SK-N-SH (cell line): ENCODE measurements around the gene ZNF445. TPM values are rescaled to one million over a fixed set of nuclear protein-coding genes. Genes with fewer than 3 reads are reported as not detected.

Source experiments
- CTCF ChIA-PET: fragments of 300-600, 350-600 bp; formaldehyde crosslinking; extraction: SDS; loops from one replicate; lab custom pipeline; 2021; lab: Yijun Ruan, JAX
- POLR2A ChIA-PET: fragments of 350-600 bp; sonication (Branson Sonifier 250); formaldehyde crosslinking; extraction: SDS; loops from one replicate; lab custom pipeline; 2020; ENCODE audit warnings: antibody characterized with exemption, inconsistent platforms; lab: Yijun Ruan, JAX
- DNase-seq: peaks from one replicate; pipeline ENCODE4 v3.0.0; 2012
- H2AFZ ChIP-seq: fragments of 200-600 bp; sonication (generic); 2 replicates; pipeline ENCODE4 v1.8.1; 2016; ENCODE audit warnings: antibody characterized with exemption, mild to moderate bottlenecking, low read depth
- H3F3A ChIP-seq: fragments of 200-600 bp; sonication (generic); replicated peaks from 2 replicates; pipeline ENCODE3; 2016; ENCODE audit warnings: antibody characterized with exemption, mild to moderate bottlenecking; ENCODE audit not compliant: insufficient read depth
- H3K27ac ChIP-seq, 2 experiments: fragments of 200-500 bp in 1 of 2; fragments of 200-600 bp in 1 of 2; sonication (Bioruptor generic) in 1 of 2; sonication (generic), shearing (Covaris generic) in 1 of 2; 2 replicates each; pipeline versions ENCODE4 v1.5.1 to v1.6.1; 2014 to 2016; ENCODE audit warnings: low read depth in 2 of 2, inconsistent platforms in 1 of 2, low read length in 1 of 2, mild to moderate bottlenecking in 1 of 2, mixed read lengths in 1 of 2
- H3K27me3 ChIP-seq: fragments of 200-600 bp; sonication (generic), shearing (Covaris generic); 2 replicates; pipeline ENCODE4 v1.6.1; 2016; ENCODE audit warnings: mixed run types; ENCODE audit not compliant: insufficient read depth
- H3K36me3 ChIP-seq, 2 experiments: fragments of 200-500 bp in 1 of 2; fragments of 200-600 bp in 1 of 2; sonication (Bioruptor generic) in 1 of 2; sonication (generic) in 1 of 2; replicated peaks in 1 of 2; 2 replicates each; pipeline versions ENCODE3 to v1.5.1; 2014 to 2016; ENCODE audit warnings: low read length in 1 of 2, mild to moderate bottlenecking in 1 of 2; ENCODE audit not compliant: insufficient read depth in 2 of 2, control insufficient read depth in 1 of 2
- H3K4me1 ChIP-seq, 2 experiments: fragments of 200-500 bp in 1 of 2; fragments of 200-600 bp in 1 of 2; sonication (Bioruptor generic) in 1 of 2; sonication (generic), shearing (Covaris generic) in 1 of 2; 2 replicates each; pipeline versions ENCODE4 v1.5.1 to v1.6.1; 2014 to 2016; ENCODE audit warnings: low read depth in 1 of 2, low read length in 1 of 2, mixed run types in 1 of 2; ENCODE audit not compliant: insufficient read depth in 2 of 2, control insufficient read depth in 1 of 2
- H3K4me2 ChIP-seq: fragments of 200-600 bp; sonication (generic), shearing (Covaris generic); 2 replicates; pipeline ENCODE4 v1.6.1; 2017; ENCODE audit warnings: mixed run types
- H3K4me3 ChIP-seq, 2 experiments: fragments of 200-500 bp in 1 of 2; fragments of 200-600 bp in 1 of 2; sonication (Bioruptor generic) in 1 of 2; sonication (generic), shearing (Covaris generic) in 1 of 2; 2 replicates each; pipeline versions ENCODE4 v1.5.1 to v1.8.1; 2014 to 2016; ENCODE audit warnings: low read depth in 2 of 2, inconsistent platforms in 1 of 2, low read length in 1 of 2, mild to moderate bottlenecking in 1 of 2, mixed read lengths in 1 of 2, moderate library complexity in 1 of 2
- H3K79me2 ChIP-seq: fragments of 200-600 bp; sonication (generic); 2 replicates; pipeline ENCODE4 v1.8.1; 2017; ENCODE audit warnings: mild to moderate bottlenecking; ENCODE audit not compliant: insufficient read depth
- H3K9ac ChIP-seq: fragments of 200-600 bp; sonication (generic); 2 replicates; pipeline ENCODE4 v1.6.1; 2017; ENCODE audit warnings: mixed run types
- H3K9me2 ChIP-seq: fragments of 200-600 bp; sonication (generic); 2 replicates; pipeline ENCODE4 v1.6.1; 2017; ENCODE audit warnings: mixed run types
- H3K9me3 ChIP-seq: fragments of 200-600 bp; sonication (generic); 2 replicates; pipeline ENCODE4 v1.6.1; 2017; ENCODE audit warnings: mixed run types, mild to moderate bottlenecking, moderate library complexity
- H4K20me1 ChIP-seq: fragments of 200-600 bp; sonication (generic); 2 replicates; pipeline ENCODE4 v1.6.1; 2017; ENCODE audit warnings: mild to moderate bottlenecking, mixed run types; ENCODE audit not compliant: insufficient read depth
- CTCF ChIP-seq: fragments of 200-600 bp; sonication (generic); IDR thresholded peaks from 2 replicates; pipeline ENCODE4 v1.6.1; 2017; ENCODE audit warnings: antibody characterized with exemption, mild to moderate bottlenecking, moderate library complexity
- EP300 ChIP-seq, 2 experiments: IDR thresholded peaks; 2 replicates each; pipeline versions ENCODE4 v1.4.0 to v1.6.1; 2012; ENCODE audit warnings: borderline replicate concordance in 1 of 2, low read depth in 1 of 2, low read length in 1 of 2
- FOXJ3 ChIP-seq: sonication (generic); formaldehyde crosslinking; IDR thresholded peaks from 2 replicates; pipeline ENCODE4 v1.5.1; 2020; ENCODE audit warnings: mild to moderate bottlenecking, missing genetic modification reagents
- GABPA ChIP-seq: IDR thresholded peaks from 2 replicates; pipeline ENCODE4 v1.4.0; 2012; ENCODE audit warnings: low read depth, mild to moderate bottlenecking
- GATA2 ChIP-seq: sonication (generic); formaldehyde crosslinking; IDR thresholded peaks from 2 replicates; pipeline ENCODE4 v1.5.0; 2020; ENCODE audit warnings: mild to moderate bottlenecking, missing genetic modification reagents
- MEF2A ChIP-seq: IDR thresholded peaks from 2 replicates; pipeline ENCODE4 v1.4.0; 2012; ENCODE audit warnings: low read depth, borderline replicate concordance
- MXI1 ChIP-seq: IDR thresholded peaks from 2 replicates; pipeline ENCODE4 v1.6.1; 2012; ENCODE audit warnings: mild to moderate bottlenecking, low read depth, low read length, improper control_type of control experiment
- NFIC ChIP-seq: IDR thresholded peaks from 2 replicates; pipeline ENCODE4 v1.4.0; 2012; ENCODE audit warnings: borderline replicate concordance
- RAD21 ChIP-seq: IDR thresholded peaks from 2 replicates; pipeline ENCODE4 v1.6.1; 2012; ENCODE audit warnings: mild to moderate bottlenecking, low read length
- RCOR1 ChIP-seq: fragments of 150-350 bp; IDR thresholded peaks from 2 replicates; pipeline ENCODE4 v1.6.1; 2017; ENCODE audit warnings: antibody characterized with exemption, low read length
- RFX5 ChIP-seq: IDR thresholded peaks from 2 replicates; pipeline ENCODE4 v1.6.1; 2012; ENCODE audit warnings: mild to moderate bottlenecking, improper control_type of control experiment, low read length
- RXRA ChIP-seq: IDR thresholded peaks from 2 replicates; pipeline ENCODE4 v1.4.0; 2012; ENCODE audit warnings: low read depth, mild to moderate bottlenecking, borderline replicate concordance
- SIN3A ChIP-seq: IDR thresholded peaks from 2 replicates; pipeline ENCODE4 v1.6.1; 2012; ENCODE audit warnings: low read depth, mild to moderate bottlenecking, low read length, moderate library complexity, borderline replicate concordance
- SMC3 ChIP-seq: IDR thresholded peaks from 2 replicates; pipeline ENCODE4 v1.6.1; 2012; ENCODE audit warnings: low read depth, low read length, improper control_type of control experiment
- TAF1 ChIP-seq: IDR thresholded peaks from 2 replicates; pipeline ENCODE4 v1.6.1; 2012; ENCODE audit warnings: low read depth, mild to moderate bottlenecking, low read length, moderate library complexity, borderline replicate concordance
- USF2 ChIP-seq: fragments of 150-350 bp; IDR thresholded peaks from 2 replicates; pipeline ENCODE4 v1.6.1; 2017; ENCODE audit warnings: antibody characterized with exemption, low read length, low read depth, borderline replicate concordance
- YY1 ChIP-seq: IDR thresholded peaks from 2 replicates; pipeline ENCODE4 v1.4.0; 2012; ENCODE audit warnings: low read depth, mild to moderate bottlenecking
- WGBS: methylation state at CpG from one replicate; pipeline ENCODE4 v1.1.6; 2017; ENCODE audit warnings: low lambda C conversion rate; 5-methylcytosine and 5-hydroxymethylcytosine counted together
- polyA plus RNA-seq, 3 experiments: library from polyadenylated mRNA; depleted of rRNA; stranded (reverse); fragments of >200 nt; gene quantifications; 2 replicates each; pipeline ENCODE4 v1.2.3, GENCODE V29; 2012
- TF ChIP-seq, protein P1 (sequence below): IDR thresholded peaks from 2 replicates; pipeline ENCODE4 v1.4.0; 2012; ENCODE audit warnings: low read depth

The ZNF445 gene
- polyA plus RNA-seq, 1 of the 3 experiments (the other 2 are of a cell fraction) = 2.2 TPM

- Histone ChIP-seq H3K79me2 (peaks cover 42% of the 10 kb centered on the region), H4K20me1 (no peaks in the 10 kb centered on the region), H2AFZ (peak overlapping the region; percentile 100), H3K27ac (peak overlapping the region in 1 of 2 experiments; percentile 84; a peak in 2 of 4 replicates), H3K9ac (peak overlapping the region; percentile 59), H3K4me2 (peak overlapping the region; percentile 76), H3K36me3 (no peaks in the 10 kb centered on the region), H3F3A (peaks cover 4% of the 10 kb centered on the region), H3K27me3 (no peaks in the 10 kb centered on the region), H3K9me2 (no peaks in the 10 kb centered on the region), H3K4me1 (peaks cover 0 to 7% of the 10 kb centered on the region in 2 experiments; a peak in 2 of 4 replicates), H3K4me3 (peak overlapping the region; percentile 69 to 72), H3K9me3 (no peaks in the 10 kb centered on the region)
- 86% methylated on average over 4 of the region's 4 CpGs for WGBS
- TF ChIP-seq, protein P1, sequence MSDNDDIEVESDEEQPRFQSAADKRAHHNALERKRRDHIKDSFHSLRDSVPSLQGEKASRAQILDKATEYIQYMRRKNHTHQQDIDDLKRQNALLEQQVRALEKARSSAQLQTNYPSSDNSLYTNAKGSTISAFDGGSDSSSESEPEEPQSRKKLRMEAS = no peak
- no peak for TF ChIP-seq MEF2A
- DNase-seq = no peak
- CTCF ChIA-PET = no interaction called here
- POLR2A ChIA-PET = interaction anchor here (0.7 to 1.6 kb wide), 5 partner anchors 33 to 148 kb away, joined by 3 to 8 read pairs (median 5); partner anchors contain the start of genes TCAIM and ZKSCAN7
Observed at GRCh38 chr3:44478055-44478468, 592 bp upstream of the ZNF445 start.

DNA sequence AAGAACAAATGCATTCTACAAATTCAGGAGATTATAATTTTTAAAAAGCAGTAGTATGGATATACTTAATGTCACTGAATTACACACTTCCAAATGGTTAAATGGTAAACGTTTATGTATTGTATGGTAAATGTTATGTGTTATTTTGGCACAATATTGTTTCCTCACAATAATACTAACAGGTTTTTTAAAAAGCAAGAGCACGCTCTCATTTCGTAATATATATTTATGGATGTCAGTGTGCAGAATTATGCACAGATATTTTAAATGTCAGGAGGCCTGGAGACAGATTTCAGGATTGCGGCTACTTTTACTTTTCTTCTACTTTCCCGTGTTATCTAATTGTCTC, 533 bp downstream of the ZNF445 start:
- Histone ChIP-seq H4K20me1 (no peaks in the 10 kb centered on the region), H3K36me3 (no peaks in the 10 kb centered on the region), H3K27me3 (no peaks in the 10 kb centered on the region), H3F3A (peaks cover 4% of the 10 kb centered on the region), H3K79me2 (peaks cover 54% of the 10 kb centered on the region), H2AFZ (peak overlapping the region; percentile 100; the same call in 1 of the 2 replicates), H3K9ac (peak overlapping the region; percentile 59), H3K4me3 (peak overlapping the region; percentile 69 to 72), H3K27ac (peak overlapping the region; percentile 8 to 84; a peak in 3 of 4 replicates), H3K9me3 (no peaks in the 10 kb centered on the region), H3K4me1 (peaks cover 0 to 7% of the 10 kb centered on the region in 2 experiments; a peak in 2 of 4 replicates), H3K4me2 (peak overlapping the region; percentile 86), H3K9me2 (no peaks in the 10 kb centered on the region)
- ChIA-PET POLR2A (no interaction called here), CTCF (no interaction called here)
- DNase-seq = no peak
- TF ChIP-seq SIN3A (no peak), RXRA (no peak), USF2 (no peak), NFIC (no peak), RFX5 (no peak), YY1 (no peak)
- WGBS = 2% methylated on average over 5 of the region's 5 CpGs

GRCh38 chr3:44476181-44476611, 1.3 kb downstream of the ZNF445 start:
- ChIA-PET POLR2A (no interaction called here), CTCF (no interaction called here)
- Histone ChIP-seq H3K9ac (peak overlapping the region; percentile 59), H3K27me3 (no peaks in the 10 kb centered on the region), H3K4me1 (peaks cover 0 to 7% of the 10 kb centered on the region in 2 experiments; a peak in 2 of 4 replicates), H3K79me2 (peaks cover 61% of the 10 kb centered on the region), H3K27ac (peak overlapping the region; percentile 17 to 84; a peak in 3 of 4 replicates), H3K9me2 (no peaks in the 10 kb centered on the region), H3K36me3 (no peaks in the 10 kb centered on the region), H3K4me2 (peak overlapping the region; percentile 86), H4K20me1 (0 out of 2 replicates have a peak, but pooled peaks cover 4% of the 10 kb centered on the region), H3K4me3 (peak overlapping the region; percentile 69 to 72), H3K9me3 (no peaks in the 10 kb centered on the region), H3F3A (peaks cover 4% of the 10 kb centered on the region), H2AFZ (peak overlapping the region; percentile 56)
- DNase-seq = peak; percentile 61
- WGBS = 17% methylated on average over 6 of the region's 6 CpGs
- 0 out of 2 replicates have a peak, but pooled peaks have one; percentile 11 for TF ChIP-seq TAF1
- TF ChIP-seq, protein P1 = peak; percentile 53; the same call in 1 of the 2 replicates
- no peak for TF ChIP-seq GABPA
- TF ChIP-seq RAD21 = no peak
- TF ChIP-seq RXRA = no peak
- no peak; the same call in 1 of the 2 replicates for TF ChIP-seq CTCF
- TF ChIP-seq RFX5 = 0 out of 2 replicates have a peak, but pooled peaks have one; percentile 43
- TF ChIP-seq MXI1 = peak; percentile 98
- peak; percentile 30; the same call in 1 of the 2 replicates for TF ChIP-seq SIN3A
- peak in 1 of 2 experiments; percentile 39; a peak in 1 of 4 replicates for TF ChIP-seq EP300 (IDR thresholded peaks at IDR 0.05; ENCODE audit: borderline replicate concordance in 1 of 2, low read depth in 1 of 2, low read length in 1 of 2)
- TF ChIP-seq RCOR1 = peak; percentile 31; the same call in 1 of the 2 replicates
- no peak for TF ChIP-seq SMC3
- 0 out of 2 replicates have a peak, but pooled peaks have one; percentile 42 for TF ChIP-seq FOXJ3 (CRISPR knock-in tag)
- TF ChIP-seq GATA2 (CRISPR knock-in tag) = peak; percentile 31; the same call in 1 of the 2 replicates
